HepG2 (cell line): ENCODE data around the gene MRPL34. TPM values are rescaled to one million over a fixed set of nuclear protein-coding genes. Genes with fewer than 3 reads are reported as not detected.

ENCODE experiments used
- ATF4 ChIP-seq, 2 experiments: fragments of 450-650 bp in 1 of 2; sonication (generic) in 1 of 2; formaldehyde crosslinking; IDR thresholded peaks; 2 replicates each; pipeline versions ENCODE4 v1.5.0 to v1.8.0; 2020 to 2022; ENCODE audit warnings: mild to moderate bottlenecking in 1 of 2, missing genetic modification reagents in 1 of 2
- CSRNP2 ChIP-seq: sonication (generic); formaldehyde crosslinking; conservative IDR thresholded peaks from 2 replicates; pipeline ENCODE4 v1.8.0; 2022; ENCODE audit warnings: low read depth, missing genetic modification reagents
- DMAP1 ChIP-seq: IDR thresholded peaks from 2 replicates; pipeline ENCODE4 v1.6.1; 2016
- ETV6 ChIP-seq: sonication (generic); formaldehyde crosslinking; conservative IDR thresholded peaks from 2 replicates; pipeline ENCODE4 v1.4.0; 2020; ENCODE audit warnings: missing genetic modification reagents
- KLF6 ChIP-seq: IDR thresholded peaks from 2 replicates; pipeline ENCODE4 v1.8.0; 2016; ENCODE audit warnings: missing biosample characterization, missing genetic modification reagents
- MAZ ChIP-seq, 2 experiments: sonication (generic) in 1 of 2; formaldehyde crosslinking in 1 of 2; IDR thresholded peaks; 2 replicates each; pipeline versions ENCODE4 v1.5.0 to v1.6.1; 2012 to 2020; ENCODE audit warnings: low read depth in 2 of 2, mild to moderate bottlenecking in 2 of 2, borderline replicate concordance in 1 of 2, improper control_type of control experiment in 1 of 2, low read length in 1 of 2, missing genetic modification reagents in 1 of 2, moderate library complexity in 1 of 2
- NBN ChIP-seq: fragments of 450-650 bp; conservative IDR thresholded peaks from 2 replicates; pipeline ENCODE4 v1.6.1; 2017
- POGK ChIP-seq: sonication (generic); formaldehyde crosslinking; conservative IDR thresholded peaks from 2 replicates; pipeline ENCODE4 v1.8.0; 2022; ENCODE audit warnings: mild to moderate bottlenecking, moderate library complexity, missing genetic modification reagents
- PRPF4 ChIP-seq: fragments of 200-400 bp; formaldehyde crosslinking; IDR thresholded peaks from 2 replicates; pipeline ENCODE4 v1.6.1; 2016; ENCODE audit warnings: low read length, low read depth; ENCODE audit not compliant: poor library complexity, severe bottlenecking
- PTBP1 ChIP-seq: fragments of 200-400 bp; formaldehyde crosslinking; IDR thresholded peaks from 2 replicates; pipeline ENCODE4 v1.6.1; 2018; ENCODE audit warnings: low read length, low read depth; ENCODE audit not compliant: poor library complexity, severe bottlenecking
- SNAPC4 ChIP-seq: sonication (generic); formaldehyde crosslinking; IDR thresholded peaks from 2 replicates; pipeline ENCODE4 v1.4.0; 2020; ENCODE audit warnings: mild to moderate bottlenecking, missing genetic modification reagents
- SP1 ChIP-seq, 2 experiments: fragments of 450-650 bp in 1 of 2; sonication (generic) in 1 of 2; formaldehyde crosslinking in 1 of 2; IDR thresholded peaks; 2 replicates each; pipeline versions ENCODE4 v1.4.0 to v1.6.1; 2016 to 2020; ENCODE audit warnings: missing genetic modification reagents in 1 of 2
- TIGD3 ChIP-seq: sonication (generic); formaldehyde crosslinking; IDR thresholded peaks from 2 replicates; pipeline ENCODE4 v1.5.1; 2020; ENCODE audit warnings: mild to moderate bottlenecking, missing genetic modification reagents, borderline replicate concordance
- TP53 ChIP-seq: sonication (generic); formaldehyde crosslinking; conservative IDR thresholded peaks from 2 replicates; pipeline ENCODE4 v1.4.0; 2020; ENCODE audit warnings: missing genetic modification reagents
- ZNF7 ChIP-seq: IDR thresholded peaks from 2 replicates; pipeline ENCODE4 v1.6.1; 2016; ENCODE audit warnings: missing biosample characterization, missing genetic modification reagents
- ZNF883 ChIP-seq: sonication (generic); formaldehyde crosslinking; IDR thresholded peaks from 2 replicates; pipeline ENCODE4 v1.5.1; 2020; ENCODE audit warnings: mild to moderate bottlenecking, missing genetic modification reagents; ENCODE audit errors: not compliant biosample characterization
- polyA plus RNA-seq, 8 experiments: library from polyadenylated mRNA; depleted of rRNA in 3 of 8; stranded (reverse) in 7 of 8; unstranded in 1 of 8; fragments of >200 nt; fragmentation: Illumina TruSeq in 4 of 8; extraction: Trizol in 4 of 8; gene quantifications; 2 replicates each; pipeline versions ENCODE4 v1.2.1 to v1.2.3, GENCODE V29; 2011 to 2016; ENCODE audit warnings: low read depth in 4 of 8, missing spikeins in 1 of 8, mixed read lengths in 1 of 8; ENCODE audit not compliant: insufficient read depth in 1 of 8
- total RNA-seq, 5 experiments: library from RNA; depleted of rRNA; stranded (reverse); fragments of >200 nt; fragmentation: Illumina TruSeq; extraction: Trizol; gene quantifications; 2 replicates each; pipeline ENCODE4 v1.2.3, GENCODE V29; 2016; ENCODE audit warnings: low read depth in 1 of 5

MRPL34 gene
- total and polyA plus RNA-seq, 2 of the 13 experiments (the other 11 are each of a cell fraction or from before 2014, with no cell fraction given), result 74.0 to 77.3 TPM

GRCh38 chr19:17266975-17267788, 38.5 kb upstream of the MRPL34 start, which contains the start of gene BABAM1 (continued):
- TF ChIP-seq PRPF4 (no peak), ATF4 (CRISPR knock-in tag; IDR thresholded peaks at IDR 0.05) (no peak), SP1 (IDR thresholded peaks at IDR 0.05) (no peak), SP1 (CRISPR knock-in tag; IDR thresholded peaks at IDR 0.05) (peak; percentile 49), MAZ (IDR thresholded peaks at IDR 0.05; ENCODE audit: borderline replicate concordance, low read depth, low read length) (no peak), MAZ (CRISPR knock-in tag; IDR thresholded peaks at IDR 0.05; ENCODE audit: low read depth) (0 out of 2 replicates have a peak, but pooled peaks have one; percentile 26), DMAP1 (no peak; the same call in 1 of the 2 replicates), POGK (CRISPR knock-in tag) (no peak), TP53 (CRISPR knock-in tag) (no peak), KLF6 (CRISPR knock-in tag) (no peak), ZNF7 (CRISPR knock-in tag) (no peak), NBN (no peak), CSRNP2 (no peak), ETV6 (no peak), SNAPC4 (CRISPR knock-in tag) (no peak), ZNF883 (CRISPR knock-in tag) (no peak), TIGD3 (CRISPR knock-in tag) (no peak), PTBP1 (no peak)
